ENCODE results near the gene SAMD1.

The SAMD1 gene
- 58.8 to 131 (median 100) reads per million in 4 experiments for total RNA-seq

GRCh38 chr19:14090509-14091080, at the start of gene SAMD1:
SAMD1 (minus strand) TSS chr19:14090751.
- DNase-seq, result peak; percentile 78

GRCh38 chr19:14139944-14140343, 49.4 kb upstream of the SAMD1 start:
- DNase-seq, result no peak

GRCh38 chr19:14138576-14139265, 48.2 kb upstream of the SAMD1 start:
- DNase-seq, result no peak

- DNase-seq, result peak; percentile 99
These were observed 46.1 kb upstream of the SAMD1 start, which contains the start of gene ASF1B for GRCh38 chr19:14136509-14137281. ASF1B (minus strand) TSS chr19:14136589; CDS start chr19:14136456, 133 bp downstream.

- no peak for DNase-seq
These were observed 45.5 kb upstream of the SAMD1 start for GRCh38 chr19:14135985-14136508.

- DNase-seq, result no peak
These were observed 44.8 kb upstream of the SAMD1 start for GRCh38 chr19:14135355-14135754.

GRCh38 chr19:14127929-14128509, 37.5 kb upstream of the SAMD1 start:
- DNase-seq, result no peak

GRCh38 chr19:14127176-14127575, 36.6 kb upstream of the SAMD1 start:
- no peak for DNase-seq

- DNase-seq, result no peak
These were observed 32.4 kb upstream of the SAMD1 start for GRCh38 chr19:14122924-14123323.

- DNase-seq, result no peak
These were observed 29.9 kb upstream of the SAMD1 start for GRCh38 chr19:14120497-14120780.

- DNase-seq, result no peak
These were observed 29.3 kb upstream of the SAMD1 start for GRCh38 chr19:14119644-14120496.

- DNase-seq, result no peak
These were observed 28.6 kb upstream of the SAMD1 start for GRCh38 chr19:14119146-14119545.

- DNase-seq, result peak; percentile 48
These were observed 27.9 kb upstream of the SAMD1 start for GRCh38 chr19:14118165-14119051.

GRCh38 chr19:14117668-14118164, 27.2 kb upstream of the SAMD1 start, which contains the start of gene PRKACA:
PRKACA (minus strand) TSS chr19:14117762; CDS start chr19:14117547, 215 bp downstream.
- DNase-seq, result peak; percentile 97

- DNase-seq, result peak; percentile 18
These were observed 26.5 kb upstream of the SAMD1 start for GRCh38 chr19:14116918-14117578.

- DNase-seq, result no peak
These were observed 26.0 kb upstream of the SAMD1 start for GRCh38 chr19:14116525-14116917.

- DNase-seq, result no peak
These were observed 25.2 kb upstream of the SAMD1 start for GRCh38 chr19:14115756-14116155.

GRCh38 chr19:14114854-14115253, 24.3 kb upstream of the SAMD1 start:
- peak; percentile 11 for DNase-seq

GRCh38 chr19:14114439-14114838, 23.9 kb upstream of the SAMD1 start:
- DNase-seq, result no peak

GRCh38 chr19:14113762-14114414, 23.3 kb upstream of the SAMD1 start:
- DNase-seq, result peak; percentile 44
